Mesothelial cell of epicardium (in vitro differentiated cells): Measurements from ENCODE around the gene VIPR1. TPM values are rescaled to one million over a fixed set of nuclear protein-coding genes. Genes with fewer than 3 reads are reported as not detected.

Experiments used
- DNase-seq, 2 experiments: peaks; one replicate each; pipeline ENCODE4 v3.0.0; 2021; ENCODE audit warnings: low spot score in 2 of 2; ENCODE audit not compliant: unreplicated experiment in 2 of 2
- H3K27ac Mint-ChIP-seq: 2 replicates; pipeline ENCODE4 v1.8.0; 2021; ENCODE audit warnings: mixed read lengths
- H3K27me3 Mint-ChIP-seq: 2 replicates; pipeline ENCODE4 v1.8.0; 2021; ENCODE audit warnings: low read depth, mixed read lengths
- H3K36me3 Mint-ChIP-seq: 2 replicates; pipeline ENCODE4 v1.8.0; 2021; ENCODE audit warnings: mixed read lengths
- H3K4me1 Mint-ChIP-seq: 2 replicates; pipeline ENCODE4 v1.8.0; 2021; ENCODE audit warnings: mixed read lengths
- H3K4me3 Mint-ChIP-seq: 2 replicates; pipeline ENCODE4 v1.8.0; 2021; ENCODE audit warnings: mild to moderate bottlenecking, moderate library complexity, mixed read lengths
- H3K9me3 Mint-ChIP-seq: 2 replicates; pipeline ENCODE4 v1.8.0; 2021; ENCODE audit warnings: mixed read lengths
- total RNA-seq: library from RNA; stranded (reverse); gene quantifications from 3 replicates; pipeline ENCODE4 v1.2.1, GENCODE V29; 2021
- TF ChIP-seq, protein P1 (sequence below): fragments of 200-600 bp; sonication (generic); IDR thresholded peaks from one replicate; pipeline ENCODE4 v1.5.0; 2021; ENCODE audit warnings: antibody characterized with exemption; ENCODE audit not compliant: unreplicated experiment

Gene VIPR1
- total RNA-seq, 1 donor from 2014 or later, result 2.3 TPM

DNA sequence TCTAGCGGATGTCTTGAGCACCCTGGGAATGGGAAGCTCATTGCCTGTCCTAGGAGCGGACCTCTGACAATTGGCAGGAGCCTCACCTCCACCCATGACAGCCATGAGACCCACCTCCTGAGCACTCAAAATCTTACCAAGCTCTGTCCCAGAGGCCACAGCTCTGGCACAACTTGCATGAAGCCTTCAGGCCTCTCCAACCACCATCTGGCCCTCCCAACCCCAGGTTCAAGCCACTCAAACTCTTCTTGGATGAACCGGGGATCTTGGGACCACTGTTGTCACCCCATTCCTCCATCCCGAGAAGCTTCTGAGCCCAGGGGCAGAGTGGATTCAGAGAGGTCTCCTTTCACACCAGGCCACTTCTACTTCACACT is 1.5 kb downstream of the VIPR1 start:
- TF ChIP-seq, protein P1, sequence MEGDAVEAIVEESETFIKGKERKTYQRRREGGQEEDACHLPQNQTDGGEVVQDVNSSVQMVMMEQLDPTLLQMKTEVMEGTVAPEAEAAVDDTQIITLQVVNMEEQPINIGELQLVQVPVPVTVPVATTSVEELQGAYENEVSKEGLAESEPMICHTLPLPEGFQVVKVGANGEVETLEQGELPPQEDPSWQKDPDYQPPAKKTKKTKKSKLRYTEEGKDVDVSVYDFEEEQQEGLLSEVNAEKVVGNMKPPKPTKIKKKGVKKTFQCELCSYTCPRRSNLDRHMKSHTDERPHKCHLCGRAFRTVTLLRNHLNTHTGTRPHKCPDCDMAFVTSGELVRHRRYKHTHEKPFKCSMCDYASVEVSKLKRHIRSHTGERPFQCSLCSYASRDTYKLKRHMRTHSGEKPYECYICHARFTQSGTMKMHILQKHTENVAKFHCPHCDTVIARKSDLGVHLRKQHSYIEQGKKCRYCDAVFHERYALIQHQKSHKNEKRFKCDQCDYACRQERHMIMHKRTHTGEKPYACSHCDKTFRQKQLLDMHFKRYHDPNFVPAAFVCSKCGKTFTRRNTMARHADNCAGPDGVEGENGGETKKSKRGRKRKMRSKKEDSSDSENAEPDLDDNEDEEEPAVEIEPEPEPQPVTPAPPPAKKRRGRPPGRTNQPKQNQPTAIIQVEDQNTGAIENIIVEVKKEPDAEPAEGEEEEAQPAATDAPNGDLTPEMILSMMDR, result no peak
- H3K4me3 Mint-ChIP-seq, result peak overlapping the region; percentile 34
- H3K36me3 Mint-ChIP-seq, result no peaks in the 10 kb centered on the region
- peaks cover 57% of the 10 kb centered on the region for H3K27me3 Mint-ChIP-seq
- no peak overlapping the region for H3K27ac Mint-ChIP-seq
- peaks cover 19% of the 10 kb centered on the region for H3K4me1 Mint-ChIP-seq
- no peaks in the 10 kb centered on the region for H3K9me3 Mint-ChIP-seq
- DNase-seq, result no peak

- no peak overlapping the region for H3K4me3 Mint-ChIP-seq
- peaks cover 54% of the 10 kb centered on the region for H3K27me3 Mint-ChIP-seq
- peaks cover 19% of the 10 kb centered on the region for H3K4me1 Mint-ChIP-seq
- H3K36me3 Mint-ChIP-seq, result no peaks in the 10 kb centered on the region
- TF ChIP-seq, protein P1, result no peak
- no peak overlapping the region for H3K27ac Mint-ChIP-seq
- H3K9me3 Mint-ChIP-seq, result no peaks in the 10 kb centered on the region
- no peak for DNase-seq
These were observed 2.1 kb downstream of the VIPR1 start for GRCh38 chr3:42504334-42505127.

GRCh38 chr3:42505128-42505848 is 2.8 kb downstream of the VIPR1 start:
- TF ChIP-seq, protein P1, result no peak
- no peak overlapping the region for H3K4me3 Mint-ChIP-seq
- H3K27me3 Mint-ChIP-seq, result peaks cover 50% of the 10 kb centered on the region
- H3K9me3 Mint-ChIP-seq, result no peaks in the 10 kb centered on the region
- H3K36me3 Mint-ChIP-seq, result no peaks in the 10 kb centered on the region
- H3K27ac Mint-ChIP-seq, result no peak overlapping the region
- DNase-seq, result no peak
- H3K4me1 Mint-ChIP-seq, result peaks cover 19% of the 10 kb centered on the region

DNA sequence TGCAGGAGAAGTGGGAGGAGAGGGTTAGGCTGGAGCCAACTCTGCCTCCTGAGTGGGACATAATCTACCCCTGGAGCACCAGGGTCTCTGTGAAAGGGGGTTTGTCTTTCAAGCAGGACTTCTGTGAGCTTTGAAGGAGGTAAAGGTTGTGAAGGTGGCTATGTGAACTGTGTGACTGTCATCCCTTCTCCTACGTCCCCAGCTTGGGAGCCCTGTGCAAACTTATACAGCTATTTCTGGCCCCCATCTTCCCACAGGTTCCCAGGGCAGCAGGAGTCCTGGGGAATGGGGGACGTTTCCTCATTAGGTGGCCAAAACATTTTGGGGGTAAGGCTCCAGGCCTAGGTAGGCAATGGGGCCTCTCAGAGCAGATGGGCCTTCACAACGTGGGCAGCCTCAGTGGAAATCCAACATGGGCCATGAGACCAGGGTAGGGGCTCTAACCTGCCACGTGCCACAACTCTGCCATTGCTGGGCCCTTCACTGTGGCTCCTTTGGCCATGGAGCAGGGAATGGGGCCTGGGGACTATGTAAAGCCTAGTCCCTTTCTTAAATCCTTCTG is 3.5 kb downstream of the VIPR1 start:
- Mint-ChIP-seq H3K9me3 (no peaks in the 10 kb centered on the region), H3K27ac (no peak overlapping the region), H3K4me3 (no peak overlapping the region)

DNA sequence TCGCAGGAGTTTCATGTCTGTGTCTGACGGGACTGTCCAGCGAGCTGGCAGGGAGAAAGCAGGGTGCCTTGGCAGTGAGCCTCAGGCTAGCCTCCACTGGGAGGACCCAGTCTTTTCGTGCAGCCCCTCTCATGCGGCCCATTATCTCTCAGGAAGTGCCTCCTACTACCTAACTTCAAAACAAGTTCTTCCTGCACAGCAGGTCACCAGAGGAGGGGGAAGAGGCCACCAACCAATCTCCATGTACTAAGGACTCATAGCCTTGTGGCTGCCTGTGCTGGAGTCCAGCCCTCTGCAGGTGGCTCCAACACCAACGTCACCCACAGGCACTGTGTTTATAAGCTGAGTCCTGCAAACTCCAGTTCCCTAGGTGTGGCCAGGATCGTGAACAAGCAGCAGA is 4.8 kb downstream of the VIPR1 start:
- no peak for DNase-seq
- H3K36me3 Mint-ChIP-seq, result no peaks in the 10 kb centered on the region
- TF ChIP-seq, protein P1, result no peak
- peaks cover 8% of the 10 kb centered on the region for H3K4me1 Mint-ChIP-seq
- no peaks in the 10 kb centered on the region for H3K9me3 Mint-ChIP-seq
- H3K27ac Mint-ChIP-seq, result no peak overlapping the region
- H3K4me3 Mint-ChIP-seq, result no peak overlapping the region
- peaks cover 31% of the 10 kb centered on the region for H3K27me3 Mint-ChIP-seq

More for the DNA sequence above, 3.5 kb downstream of the VIPR1 start:
- no peak for DNase-seq
- H3K27me3 Mint-ChIP-seq, result peaks cover 44% of the 10 kb centered on the region
- H3K36me3 Mint-ChIP-seq, result no peaks in the 10 kb centered on the region
- peaks cover 17% of the 10 kb centered on the region for H3K4me1 Mint-ChIP-seq
- TF ChIP-seq, protein P1, result no peak
